ENCODE measurements around the gene DCAF15.
"Not testable (repeated sequence)": the region's sequence is repeated elsewhere in the genome, so short reads cannot be mapped to it uniquely, and the experiment has no call there.

DCAF15 gene, protein sequence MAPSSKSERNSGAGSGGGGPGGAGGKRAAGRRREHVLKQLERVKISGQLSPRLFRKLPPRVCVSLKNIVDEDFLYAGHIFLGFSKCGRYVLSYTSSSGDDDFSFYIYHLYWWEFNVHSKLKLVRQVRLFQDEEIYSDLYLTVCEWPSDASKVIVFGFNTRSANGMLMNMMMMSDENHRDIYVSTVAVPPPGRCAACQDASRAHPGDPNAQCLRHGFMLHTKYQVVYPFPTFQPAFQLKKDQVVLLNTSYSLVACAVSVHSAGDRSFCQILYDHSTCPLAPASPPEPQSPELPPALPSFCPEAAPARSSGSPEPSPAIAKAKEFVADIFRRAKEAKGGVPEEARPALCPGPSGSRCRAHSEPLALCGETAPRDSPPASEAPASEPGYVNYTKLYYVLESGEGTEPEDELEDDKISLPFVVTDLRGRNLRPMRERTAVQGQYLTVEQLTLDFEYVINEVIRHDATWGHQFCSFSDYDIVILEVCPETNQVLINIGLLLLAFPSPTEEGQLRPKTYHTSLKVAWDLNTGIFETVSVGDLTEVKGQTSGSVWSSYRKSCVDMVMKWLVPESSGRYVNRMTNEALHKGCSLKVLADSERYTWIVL

DNA sequence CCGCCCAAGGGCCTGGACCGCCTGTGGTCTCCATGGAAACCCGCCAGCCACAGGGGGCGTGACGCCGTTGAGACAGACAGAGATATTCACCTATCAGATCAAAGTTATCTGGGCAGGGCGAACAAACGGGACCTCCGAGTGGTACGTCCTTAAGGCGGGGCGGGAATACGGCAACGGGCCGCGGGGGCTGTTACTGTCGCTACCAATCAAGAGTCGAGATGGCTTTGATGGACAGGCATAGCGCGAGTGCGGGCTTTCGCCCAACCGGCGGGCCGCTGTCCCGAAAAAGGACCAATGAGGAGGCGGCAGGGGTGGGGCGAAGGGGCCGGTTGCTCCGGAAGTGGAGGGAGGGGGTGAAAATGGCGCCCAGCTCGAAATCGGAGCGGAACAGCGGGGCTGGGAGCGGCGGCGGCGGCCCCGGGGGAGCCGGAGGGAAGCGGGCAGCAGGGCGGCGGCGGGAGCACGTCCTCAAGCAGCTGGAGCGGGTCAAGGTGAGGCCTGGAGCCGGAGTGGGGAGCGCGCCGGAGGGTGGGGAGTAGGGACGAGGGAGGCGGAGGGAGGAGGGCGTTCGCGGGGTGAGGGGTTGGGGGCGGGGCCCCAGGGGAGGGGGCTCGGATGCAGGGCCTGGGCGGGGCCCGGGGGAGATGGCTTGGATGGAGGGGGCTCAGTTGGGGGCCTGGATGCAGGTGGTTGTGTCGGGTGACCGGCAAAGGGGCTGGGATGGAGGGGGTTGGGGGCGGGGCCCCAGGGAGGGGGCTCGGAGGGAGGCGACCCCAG is at the start of gene DCAF15:
TSS of gene DCAF15 (plus strand) at position 356 of the 777 bp plus-strand sequence. CDS start at position 360, 4 bp downstream.
- DNase-seq (ENCODE audit: low read depth): peak; percentile 97

DNA sequence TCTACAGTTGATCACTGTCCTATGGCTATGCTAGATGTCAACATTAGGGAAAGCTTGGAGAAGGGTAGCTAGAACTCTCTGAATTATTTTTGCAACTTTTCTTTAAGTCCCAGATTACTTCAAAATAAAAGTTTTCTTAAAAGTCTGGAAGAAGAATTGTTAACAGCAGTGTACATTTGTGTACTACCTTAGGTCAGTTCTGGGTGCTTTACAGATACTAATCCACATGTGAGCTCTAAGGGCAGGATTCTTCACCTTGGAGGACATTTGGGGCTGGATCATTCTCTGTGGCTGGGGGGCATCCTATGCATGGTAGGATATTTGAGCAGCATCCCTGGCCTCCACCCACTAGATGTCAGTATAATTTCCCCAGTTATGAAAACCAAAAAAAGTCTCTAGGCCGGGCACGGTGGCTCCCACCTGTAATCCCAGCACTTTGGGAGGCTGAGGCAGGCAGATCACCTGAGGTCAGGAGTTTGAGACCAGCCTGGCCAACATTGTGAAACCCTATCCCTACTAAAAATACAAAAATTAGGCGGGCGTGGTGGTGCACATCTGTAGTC is 49.2 kb upstream of the DCAF15 start:
- DNase-seq (ENCODE audit: low read depth): no peak

DNA sequence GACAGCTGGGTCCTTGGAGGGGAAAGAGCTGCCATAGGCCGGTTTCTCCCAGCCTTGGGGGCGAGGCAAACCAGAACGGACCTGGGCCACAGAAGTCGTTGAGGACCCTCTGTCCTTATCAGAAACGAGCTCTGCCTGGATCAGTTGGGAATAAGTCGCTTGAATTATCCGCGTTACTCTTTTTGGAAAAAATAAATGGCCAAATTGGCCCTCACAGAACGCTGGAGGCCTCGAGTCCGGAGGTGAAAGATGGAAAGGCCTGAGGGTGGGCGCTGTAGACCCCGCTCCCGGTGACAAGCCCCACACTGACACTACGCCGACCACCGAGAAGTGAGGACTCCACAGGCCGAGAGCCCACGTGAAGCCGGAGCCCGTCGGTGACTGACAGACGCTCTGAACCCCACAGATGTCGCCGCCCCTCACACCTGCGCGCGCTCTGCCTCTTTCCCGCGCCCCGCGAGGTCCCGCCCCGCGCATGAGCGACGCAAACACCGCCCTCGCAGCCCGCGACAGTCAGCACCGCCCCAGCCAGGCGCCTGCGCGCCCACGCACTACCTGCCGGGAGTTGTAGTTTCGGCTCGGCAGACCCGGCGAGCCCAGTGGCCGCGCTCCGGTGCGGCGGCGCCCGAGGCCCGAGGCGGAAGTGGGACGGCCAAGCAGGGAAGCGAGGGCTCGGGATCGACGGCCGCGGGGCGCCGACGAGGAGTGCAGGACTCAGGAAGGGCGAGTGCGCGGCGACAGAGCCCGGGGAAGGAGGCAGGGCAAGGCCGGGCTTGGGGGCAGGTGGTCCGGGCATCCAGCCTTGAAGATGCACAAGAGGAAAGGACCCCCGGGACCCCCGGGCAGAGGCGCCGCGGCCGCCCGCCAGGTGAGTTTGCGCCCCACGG is 46.4 kb upstream of the DCAF15 start, which contains the start of the genes BRME1 and CC2D1A:
TSS of gene BRME1 (minus strand) at position 484 of the 887 bp plus-strand sequence. CDS start 1,225 bp downstream, outside the sequence.
TSS of gene CC2D1A (plus strand) at position 568 of the 887 bp plus-strand sequence. CDS start at position 809, 241 bp downstream.
- peak; percentile 91 for DNase-seq (ENCODE audit: low read depth)

DNA sequence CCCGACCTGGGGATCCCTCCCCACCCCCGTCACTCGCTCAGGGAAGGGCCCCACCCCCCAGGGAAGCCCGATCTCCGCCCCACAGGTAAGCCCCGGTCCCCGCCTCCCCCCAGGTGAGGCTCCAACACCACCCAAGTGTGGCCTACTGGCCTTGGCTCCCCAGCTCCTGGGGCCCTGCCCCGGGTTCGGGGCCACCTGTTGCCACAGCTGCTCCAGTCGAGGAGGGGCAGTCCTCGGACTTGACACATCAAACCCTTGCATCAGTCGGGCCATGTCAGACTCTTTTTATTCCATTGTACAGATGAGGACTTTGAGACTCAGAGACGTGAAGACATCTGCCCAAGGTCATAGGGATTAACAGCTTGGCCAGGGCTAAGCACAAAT is 45.8 kb upstream of the DCAF15 start:
- no peak for DNase-seq (ENCODE audit: low read depth)

DNA sequence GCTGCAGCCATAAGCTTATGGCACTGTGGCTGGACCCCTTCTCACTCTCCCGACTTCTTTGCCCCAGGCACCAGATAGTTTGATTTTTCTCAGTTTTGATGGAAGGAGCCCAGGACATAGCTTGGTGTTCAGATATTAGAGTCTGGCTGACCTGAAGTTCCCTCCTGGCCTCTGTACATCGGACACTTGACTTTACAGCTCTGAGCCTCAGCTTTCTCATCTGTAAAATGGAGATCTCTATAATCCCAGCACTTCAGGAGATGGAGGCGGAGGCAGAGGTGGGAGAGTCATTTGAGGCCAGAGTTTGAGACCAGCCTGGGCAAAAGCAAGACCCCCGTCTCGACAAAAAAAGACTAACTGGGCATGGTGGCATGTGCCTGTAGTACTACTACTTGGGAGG is 45.4 kb upstream of the DCAF15 start:
- no peak for DNase-seq (ENCODE audit: low read depth)

DNA sequence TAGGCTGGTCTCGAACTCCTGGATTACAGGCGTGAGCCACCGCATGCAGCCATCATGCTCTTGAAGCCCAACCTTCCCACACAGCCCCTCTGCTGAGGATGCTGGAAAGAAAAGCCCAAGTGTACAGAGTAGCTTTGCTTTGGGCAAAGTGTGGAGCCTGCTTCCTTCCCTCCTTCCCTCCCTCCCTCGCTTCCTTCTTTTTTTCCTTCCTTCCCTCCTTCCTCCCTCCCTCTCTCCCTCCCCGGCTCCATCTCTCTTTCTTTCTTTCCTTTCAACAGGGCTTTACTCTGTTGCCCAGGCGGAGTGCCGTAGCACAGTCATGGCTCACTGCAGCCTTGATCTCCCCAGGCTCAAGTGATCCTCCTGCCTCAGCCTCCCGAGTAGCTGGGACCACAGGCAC is 43.6 kb upstream of the DCAF15 start:
- no peak for DNase-seq (ENCODE audit: low read depth)

DNA sequence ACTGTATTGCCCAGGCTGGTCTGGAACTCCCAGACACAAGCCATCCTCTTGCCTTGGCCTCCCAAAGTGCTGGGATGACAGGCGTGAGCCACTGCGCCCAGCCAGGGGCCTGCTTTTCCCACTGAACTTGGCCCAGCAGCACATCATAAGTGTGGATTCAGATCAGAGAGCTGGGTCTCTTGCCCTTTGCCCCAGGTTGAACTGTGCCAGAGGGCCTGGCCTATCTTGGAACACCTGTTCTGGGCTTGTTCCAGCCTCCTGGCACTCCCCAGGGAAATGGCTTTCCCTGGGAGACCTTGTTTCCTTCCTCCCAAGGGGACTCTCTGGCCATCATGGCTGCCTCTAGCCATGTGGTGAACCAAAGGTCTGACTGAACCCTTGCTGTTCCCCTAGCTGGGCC is 42.9 kb upstream of the DCAF15 start:
- DNase-seq (ENCODE audit: low read depth): no peak

DNA sequence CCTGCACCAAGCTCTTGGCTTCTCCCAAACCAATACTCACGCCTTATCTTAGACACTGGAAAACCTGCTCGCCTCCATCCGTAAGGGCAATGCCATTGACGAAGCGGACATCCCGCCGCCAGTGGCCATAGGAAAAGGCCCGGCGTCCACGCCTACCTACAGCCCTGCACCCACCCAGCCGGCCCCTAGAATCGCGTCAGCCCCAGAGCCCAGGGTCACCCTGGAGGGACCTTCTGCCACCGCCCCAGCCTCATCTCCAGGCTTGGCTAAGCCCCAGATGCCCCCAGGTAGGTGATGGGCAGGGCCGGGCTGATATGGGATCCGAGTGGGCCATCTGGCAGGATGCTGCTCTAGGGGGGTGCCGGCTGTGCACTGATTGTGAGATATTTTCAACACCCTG is 39.0 kb upstream of the DCAF15 start:
- no peak for DNase-seq (ENCODE audit: low read depth)

DNA sequence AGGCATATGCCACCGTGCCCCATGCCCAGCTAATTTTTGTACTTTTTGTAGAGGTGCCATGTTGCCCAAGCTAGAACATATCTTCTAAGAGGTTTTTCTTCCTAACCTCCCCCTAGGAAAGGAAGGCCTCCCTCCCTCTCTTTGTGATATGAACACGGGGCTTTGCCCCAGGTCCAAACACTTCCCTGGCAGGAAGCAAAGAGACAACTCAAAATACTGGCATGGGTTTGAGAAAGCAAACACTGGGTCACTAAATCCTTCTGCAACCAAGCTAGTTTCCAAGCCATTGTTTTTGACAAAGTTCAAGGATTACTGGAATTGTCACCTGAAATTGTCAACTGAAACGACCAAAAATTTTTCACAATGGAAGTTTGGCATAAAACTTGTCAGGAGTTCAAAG is 37.5 kb upstream of the DCAF15 start:
- no peak for DNase-seq (ENCODE audit: low read depth)

DNA sequence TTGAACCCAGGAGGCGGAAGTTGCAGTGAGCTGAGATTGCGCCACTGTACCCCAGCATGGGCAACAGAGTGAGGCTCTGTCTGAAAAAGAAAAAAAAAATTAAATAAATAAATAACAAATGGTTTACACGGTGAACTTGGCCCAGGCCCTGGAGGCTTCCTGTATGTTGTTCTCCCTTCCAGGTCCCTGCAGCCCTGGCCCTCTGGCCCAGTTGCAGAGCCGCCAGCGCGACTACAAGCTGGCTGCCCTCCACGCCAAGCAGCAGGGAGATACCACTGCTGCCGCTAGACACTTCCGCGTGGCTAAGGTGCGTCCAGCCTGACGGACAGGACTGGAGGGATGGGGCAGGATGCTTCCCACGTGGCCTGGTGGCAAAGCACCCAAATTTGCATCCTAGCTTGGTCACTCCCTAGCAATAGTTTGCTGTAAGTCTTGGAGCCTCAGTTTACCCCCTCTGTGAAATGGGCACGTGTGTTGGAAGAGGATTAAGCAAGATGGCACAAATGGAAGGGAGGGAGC is 34.4 kb upstream of the DCAF15 start:
- DNase-seq (ENCODE audit: low read depth): no peak

DNA sequence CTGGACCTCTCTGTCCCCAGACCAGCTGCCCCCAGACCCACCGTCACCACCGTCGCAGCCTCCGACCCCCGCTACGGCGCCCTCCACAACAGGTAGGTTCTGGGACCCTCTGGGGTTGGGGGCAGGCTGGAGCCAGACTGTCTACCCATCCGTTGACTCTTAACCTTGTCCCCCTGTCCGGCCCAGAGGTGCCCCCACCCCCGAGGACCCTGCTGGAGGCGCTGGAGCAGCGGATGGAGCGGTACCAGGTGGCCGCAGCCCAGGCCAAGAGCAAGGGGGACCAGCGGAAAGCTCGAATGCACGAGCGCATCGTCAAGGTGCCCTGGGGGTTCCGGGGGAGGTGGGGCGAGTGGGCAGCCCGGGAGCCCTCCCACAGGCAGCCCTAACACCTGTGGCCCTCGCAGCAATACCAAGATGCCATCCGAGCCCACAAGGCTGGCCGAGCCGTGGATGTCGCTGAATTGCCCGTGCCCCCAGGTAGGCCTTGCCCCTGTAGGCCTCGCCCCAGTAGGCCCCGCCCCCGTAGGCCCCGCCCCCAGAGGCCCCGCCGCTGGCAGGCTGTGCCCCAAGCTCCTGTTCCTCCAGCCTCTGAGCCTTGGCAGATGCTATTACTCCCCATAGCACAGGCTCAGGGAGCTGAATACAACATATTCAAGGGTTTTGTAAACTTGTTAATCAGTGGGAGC is 33.4 kb upstream of the DCAF15 start:
- no peak for DNase-seq (ENCODE audit: low read depth)

DNA sequence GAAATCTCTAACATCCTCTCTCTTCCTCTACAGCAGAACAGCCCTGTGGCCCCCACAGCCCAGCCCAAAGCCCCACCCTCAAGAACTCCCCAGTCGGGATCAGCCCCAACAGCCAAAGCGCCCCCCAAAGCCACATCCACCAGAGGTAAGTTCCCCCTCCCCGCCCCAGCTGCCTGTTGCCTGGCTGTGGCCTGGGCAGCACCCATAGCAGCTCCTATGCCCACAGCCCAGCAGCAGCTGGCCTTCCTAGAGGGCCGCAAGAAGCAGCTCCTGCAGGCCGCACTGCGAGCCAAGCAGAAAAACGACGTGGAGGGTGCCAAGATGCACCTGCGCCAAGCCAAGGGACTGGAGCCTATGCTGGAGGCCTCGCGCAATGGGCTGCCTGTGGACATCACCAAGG is 31.8 kb upstream of the DCAF15 start:
- DNase-seq (ENCODE audit: low read depth): no peak

DNA sequence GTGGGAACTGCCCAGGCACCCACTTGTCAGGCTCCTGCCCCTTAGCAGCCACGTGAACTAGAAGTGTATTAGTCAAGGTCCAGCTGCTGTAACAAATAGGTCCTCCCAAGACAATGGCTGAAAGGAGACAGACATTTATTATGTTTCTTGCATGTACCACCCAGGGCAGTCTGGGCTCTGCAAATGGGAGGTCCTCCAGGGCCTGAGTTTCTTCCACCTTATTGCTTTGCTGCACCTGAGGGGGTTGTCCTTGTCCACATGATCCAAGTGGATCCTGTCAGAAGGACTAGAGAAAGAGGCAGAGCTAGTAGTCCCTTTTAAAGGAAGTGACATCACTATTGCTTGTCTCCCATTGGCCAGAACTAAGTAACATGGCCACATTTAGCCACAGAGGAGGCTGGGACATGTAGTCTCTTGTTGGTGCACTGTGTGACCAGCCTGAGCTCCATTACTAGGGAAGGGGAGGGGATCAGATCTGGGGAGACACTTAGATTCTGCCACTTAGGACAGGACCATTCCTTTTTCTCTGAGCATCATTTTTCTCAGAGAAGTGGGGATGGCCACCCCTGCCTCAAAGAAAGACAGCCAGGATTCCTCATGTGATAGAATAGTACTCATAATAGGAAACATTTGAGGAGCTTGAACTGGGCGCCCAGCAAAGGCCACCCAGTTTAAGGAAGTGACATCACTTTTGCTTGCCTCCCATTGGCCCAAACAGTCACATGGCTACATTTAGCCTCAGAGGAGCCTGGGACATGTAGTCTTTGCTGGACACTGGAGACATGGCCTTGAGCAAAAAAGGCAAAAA is 31.2 kb upstream of the DCAF15 start:
- DNase-seq (ENCODE audit: low read depth): no peak

DNA sequence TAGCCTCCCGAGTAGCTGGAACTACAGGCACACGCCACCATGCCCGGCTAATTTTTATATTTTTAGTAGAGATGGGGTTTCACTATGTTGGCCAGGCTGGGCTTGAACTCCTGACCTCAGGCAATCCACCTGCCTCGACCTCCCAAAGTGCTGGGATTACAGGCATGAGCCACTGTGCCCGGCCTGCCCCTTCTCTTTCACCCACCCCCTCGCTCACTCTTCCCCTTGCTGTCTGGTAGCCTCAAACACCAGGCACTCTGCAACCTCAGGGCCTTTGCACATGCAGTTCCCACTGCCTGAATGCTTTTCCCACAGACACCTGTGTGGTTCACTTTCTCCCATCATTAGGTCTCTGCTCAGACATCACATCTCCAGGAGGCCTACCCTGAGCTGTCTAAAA is 30.2 kb upstream of the DCAF15 start:
- DNase-seq (ENCODE audit: low read depth): not testable (repeated sequence)

DNA sequence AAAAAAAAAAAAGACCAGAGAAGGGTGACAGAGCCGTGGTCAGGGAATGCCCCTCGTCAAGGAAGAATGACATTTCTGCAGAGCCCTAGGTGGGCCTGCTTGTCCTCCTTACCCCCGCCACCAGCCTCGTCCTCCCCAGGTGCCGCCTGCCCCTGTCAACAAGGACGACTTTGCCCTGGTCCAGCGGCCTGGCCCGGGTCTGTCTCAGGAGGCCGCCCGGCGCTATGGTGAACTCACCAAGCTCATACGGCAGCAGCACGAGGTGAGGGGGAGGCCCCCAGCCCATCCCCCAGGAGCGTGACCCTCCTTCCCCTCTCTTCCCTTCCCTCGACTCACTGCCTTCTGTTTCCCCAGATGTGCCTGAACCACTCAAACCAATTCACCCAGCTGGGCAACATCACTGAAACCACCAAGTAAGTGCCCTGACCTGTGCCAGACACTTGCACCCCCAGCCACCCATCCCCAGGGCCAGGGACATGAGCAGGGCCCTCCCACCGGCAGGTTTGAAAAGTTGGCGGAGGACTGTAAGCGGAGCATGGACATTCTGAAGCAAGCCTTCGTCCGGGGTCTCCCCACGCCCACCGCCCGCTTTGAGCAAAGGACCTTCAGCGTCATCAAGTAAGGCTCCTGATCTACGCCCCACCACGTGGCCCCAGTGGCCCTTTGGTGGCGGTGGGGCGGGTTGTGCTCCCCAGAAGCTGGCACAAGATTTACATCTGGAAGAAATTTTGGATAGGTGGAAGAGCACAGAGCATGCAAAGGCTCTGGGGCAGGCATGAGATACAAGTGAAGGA is 28.9 kb upstream of the DCAF15 start:
- DNase-seq (ENCODE audit: low read depth): no peak

DNA sequence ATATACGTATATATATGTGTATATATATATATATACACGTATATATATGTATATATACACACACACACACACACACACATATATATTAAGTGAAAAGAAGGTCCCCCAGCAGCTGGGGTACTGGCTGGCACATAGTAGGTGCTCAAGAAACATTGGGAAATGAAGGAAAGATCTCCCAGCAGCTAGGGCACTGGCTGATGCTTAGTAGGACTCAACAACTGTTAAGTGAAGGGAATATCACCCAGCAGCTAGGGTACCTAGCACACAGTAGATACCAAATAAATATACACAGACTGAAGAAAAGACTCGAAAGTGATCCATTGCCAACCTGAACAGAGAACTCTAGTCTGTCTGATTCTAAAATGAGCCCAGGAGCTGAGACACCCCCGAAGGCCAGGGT is 26.3 kb upstream of the DCAF15 start:
- DNase-seq (ENCODE audit: low read depth): no peak

DNA sequence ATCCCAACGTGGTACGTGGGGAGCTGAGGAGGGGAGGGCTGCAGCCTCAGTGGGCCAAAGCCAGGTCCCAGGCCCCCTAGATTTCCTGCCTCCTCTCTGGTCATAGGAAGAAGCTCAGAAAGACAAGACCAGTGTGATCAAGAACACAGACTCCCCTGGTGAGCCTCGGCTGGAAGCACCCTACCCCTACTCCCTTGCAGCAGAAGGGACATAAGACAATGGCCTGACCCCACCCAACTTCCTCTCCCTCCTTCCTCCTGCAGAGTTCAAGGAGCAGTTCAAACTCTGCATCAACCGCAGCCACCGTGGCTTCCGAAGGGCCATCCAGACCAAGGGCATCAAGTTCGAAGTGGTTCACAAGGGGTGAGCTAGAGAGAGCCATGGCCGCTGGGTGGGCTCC is 25.6 kb upstream of the DCAF15 start:
- no peak for DNase-seq (ENCODE audit: low read depth)

DNA sequence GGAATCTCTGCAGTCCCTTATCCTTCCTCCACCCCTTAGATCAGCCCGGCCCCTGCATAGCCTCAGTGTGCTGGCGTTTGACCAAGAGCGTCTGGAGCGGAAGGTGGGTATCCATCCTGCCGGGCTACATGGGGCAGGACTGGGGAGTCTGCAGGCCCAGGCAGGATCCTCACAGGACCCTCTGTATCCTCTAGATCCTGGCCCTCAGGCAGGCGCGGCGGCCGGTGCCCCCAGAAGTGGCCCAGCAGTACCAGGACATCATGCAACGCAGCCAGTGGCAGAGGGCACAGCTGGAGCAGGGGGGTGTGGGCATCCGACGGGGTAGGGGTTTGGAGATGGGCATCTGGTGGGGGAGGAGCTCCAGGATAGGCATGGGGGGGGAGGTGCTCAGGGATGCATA is 23.0 kb upstream of the DCAF15 start:
- DNase-seq (ENCODE audit: low read depth): no peak

DNA sequence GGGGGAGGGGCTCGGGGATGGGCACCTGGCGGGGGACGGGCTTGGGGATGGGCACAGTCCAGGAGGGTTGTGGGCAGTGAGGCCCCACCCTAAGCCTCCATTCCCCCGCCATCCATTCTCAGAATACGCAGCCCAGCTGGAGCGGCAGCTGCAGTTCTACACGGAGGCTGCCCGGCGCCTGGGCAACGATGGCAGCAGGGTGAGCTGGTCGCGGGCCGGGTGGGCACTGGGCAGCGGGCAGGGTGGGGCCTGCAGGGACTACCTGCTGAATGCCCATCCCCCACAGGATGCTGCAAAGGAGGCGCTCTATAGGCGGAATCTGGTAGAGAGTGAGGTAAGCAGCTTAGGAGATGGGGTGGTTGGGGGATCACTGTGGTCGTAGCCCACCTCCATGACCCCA is 22.4 kb upstream of the DCAF15 start:
- DNase-seq (ENCODE audit: low read depth): no peak

Data from activated T-cell treated with anti-CD3 and anti-CD28 coated beads for 1 hour (primary cell).